Fibroblast of the aortic adventitia (primary cell): ENCODE results near the gene KLK7. TPM values are rescaled to one million over a fixed set of nuclear protein-coding genes. Genes with fewer than 3 reads are reported as not detected.

ENCODE experiments used
- DNase-seq: peaks from one replicate; pipeline ENCODE4 v3.0.0-alpha.2; 2010; ENCODE audit warnings: low read depth
- H3K4me3 ChIP-seq: 2 replicates; pipeline ENCODE4 v1.5.1; 2011; ENCODE audit warnings: low read depth, mild to moderate bottlenecking, control low read depth, low read length, moderate library complexity
- CTCF ChIP-seq: IDR thresholded peaks from 2 replicates; pipeline ENCODE4 v1.5.1; 2011; ENCODE audit warnings: mild to moderate bottlenecking, low read length, control low read depth, inconsistent platforms; ENCODE audit not compliant: insufficient read depth
- total RNA-seq: library from RNA; depleted of rRNA; stranded (reverse); fragments of >200 nt; gene quantifications from 2 replicates; pipeline ENCODE4 v1.2.3, GENCODE V29; 2012; ENCODE audit warnings: low replicate concordance

Gene KLK7
- total RNA-seq, 1 donor = 0.18 TPM

GRCh38 chr19:50962245-50962644, 21.5 kb downstream of the KLK7 start:
- DNase-seq = no peak
- no peak overlapping the region for H3K4me3 ChIP-seq
- TF ChIP-seq CTCF = no peak

- no peak for TF ChIP-seq CTCF
- no peak overlapping the region for H3K4me3 ChIP-seq
- no peak for DNase-seq
Measured at GRCh38 chr19:50959731-50960500, 23.8 kb downstream of the KLK7 start.

- DNase-seq = no peak
- TF ChIP-seq CTCF = no peak
- H3K4me3 ChIP-seq = no peak overlapping the region
Measured at GRCh38 chr19:50957587-50957986, 26.1 kb downstream of the KLK7 start.

- DNase-seq = no peak
- no peak for TF ChIP-seq CTCF
- H3K4me3 ChIP-seq = no peak within 1 kb of the TSS
Measured at GRCh38 chr19:50952910-50953309, 30.8 kb downstream of the KLK7 start, which contains the start of gene KLK5. Gene KLK5 (minus strand): TSS chr19:50953038. CDS start chr19:50952657, 381 bp downstream.

- no peak for DNase-seq
- H3K4me3 ChIP-seq = no peak overlapping the region
- TF ChIP-seq CTCF = no peak
Measured at GRCh38 chr19:50949861-50950260, 33.9 kb downstream of the KLK7 start.

GRCh38 chr19:50947123-50947522, 36.6 kb downstream of the KLK7 start:
- no peak for TF ChIP-seq CTCF
- H3K4me3 ChIP-seq = no peak overlapping the region
- no peak for DNase-seq

- no peak for TF ChIP-seq CTCF
- no peak overlapping the region for H3K4me3 ChIP-seq
Measured at GRCh38 chr19:50944795-50945194, 38.9 kb downstream of the KLK7 start.

More at GRCh38 chr19:50944795-50945194, 38.9 kb downstream of the KLK7 start:
- DNase-seq = no peak
